Stimulated activated CD4-positive, alpha-beta T cell treated with anti-CD3 and anti-CD28 coated beads, Interleukin-2, amount 100 ng/mL, for 4 hours (primary cell): ENCODE results near the gene FAHD2A.
"Not testable (repeated sequence)": the region's sequence is repeated elsewhere in the genome, so short reads cannot be mapped to it uniquely, and the experiment has no call there.

Source experiments
- DNase-seq: peaks from one replicate; pipeline ENCODE4 v3.0.0-alpha.2; 2020; ENCODE audit warnings: low read depth

FAHD2A gene

DNA sequence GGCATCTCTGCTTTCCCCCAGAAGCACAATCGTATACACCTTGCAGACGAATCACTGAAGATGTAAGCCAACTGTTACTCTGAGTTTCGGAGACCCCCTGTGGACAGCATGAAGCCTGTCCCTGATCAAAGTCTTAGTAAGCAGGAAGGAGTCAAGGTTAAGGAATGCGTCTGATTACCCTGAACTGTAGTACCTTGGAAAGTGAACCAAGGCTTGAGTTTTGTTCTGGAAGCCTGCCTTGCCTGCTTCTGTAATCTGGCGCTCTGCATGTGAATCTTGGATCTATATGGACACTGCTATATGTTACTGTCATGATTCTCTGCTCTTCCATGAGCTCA is 33.3 kb downstream of the FAHD2A start:
- not testable (repeated sequence) for DNase-seq

DNA sequence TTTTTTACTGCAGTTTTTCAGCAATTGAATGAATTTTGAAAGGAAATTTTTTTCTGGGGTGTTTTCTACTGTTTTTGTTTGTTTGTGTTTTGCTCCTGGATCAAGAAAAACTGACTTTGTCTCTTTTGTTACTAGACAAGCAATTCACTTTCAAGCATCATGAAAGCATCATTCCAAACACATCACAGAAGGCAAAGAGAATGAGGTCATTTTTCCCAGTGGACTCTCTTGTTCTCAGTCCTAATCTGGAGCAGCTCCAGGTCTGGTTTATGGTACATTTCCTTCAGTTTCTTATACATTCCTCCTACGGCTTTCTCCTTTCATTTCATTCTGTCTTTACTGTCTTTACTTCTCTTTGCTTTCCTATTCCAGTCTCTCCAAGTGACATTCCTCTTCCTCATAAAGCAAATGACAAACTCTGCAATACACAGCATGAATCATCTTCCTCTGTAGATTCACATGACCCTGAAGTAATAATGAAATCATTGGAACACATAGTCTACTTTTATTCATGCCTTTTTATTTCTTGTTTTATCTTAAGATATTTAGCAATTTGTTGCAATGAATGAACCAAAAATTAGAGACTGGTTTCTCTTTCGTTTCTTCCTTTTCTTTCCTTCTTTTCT is 40.1 kb downstream of the FAHD2A start:
- not testable (repeated sequence) for DNase-seq

DNA sequence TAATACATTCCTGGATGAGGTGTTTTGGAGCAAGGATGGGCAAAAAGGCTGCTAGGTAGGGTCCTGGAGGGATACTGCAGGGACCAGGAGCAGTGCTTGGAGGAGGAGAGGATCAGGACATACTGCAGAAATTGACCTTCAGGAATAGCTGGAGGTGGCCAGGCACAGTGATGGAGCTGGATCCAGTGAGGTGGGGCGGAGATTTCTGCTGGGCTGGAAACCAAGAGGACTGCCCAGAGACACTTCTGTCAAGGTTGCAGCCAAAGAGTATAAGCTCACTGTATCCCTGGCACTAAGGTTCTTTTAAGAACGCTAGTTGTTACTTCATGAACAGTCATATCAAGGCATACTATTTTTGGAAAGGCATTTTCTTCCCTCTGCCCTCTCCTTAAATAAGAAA is 42.8 kb downstream of the FAHD2A start:
- not testable (repeated sequence) for DNase-seq

DNA sequence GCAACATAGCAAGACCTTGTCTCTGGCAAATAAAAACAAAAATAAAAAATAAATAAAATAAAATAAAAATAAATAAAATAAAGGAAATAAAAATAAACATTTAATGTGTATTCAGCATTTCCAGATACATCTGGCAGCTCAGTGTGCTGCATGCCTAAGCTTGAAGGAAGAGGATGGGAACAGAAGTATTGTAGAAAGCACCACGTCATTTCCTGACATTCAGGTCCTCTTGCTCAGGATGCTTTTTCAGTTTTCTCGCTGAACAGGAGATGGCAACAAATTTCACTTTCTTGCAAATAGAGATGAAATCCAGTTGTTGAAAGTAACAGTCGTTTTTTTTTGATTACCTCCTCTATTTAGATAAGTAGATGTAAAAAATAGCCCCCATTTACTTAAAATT is 60.8 kb downstream of the FAHD2A start:
- not testable (repeated sequence) for DNase-seq
